Nasal cavity respiratory epithelium epithelial cell of viscerocranial mucosa (primary cell): Measurements from ENCODE around the gene STK31. TPM values are rescaled to one million over a fixed set of nuclear protein-coding genes. Genes with fewer than 3 reads are reported as not detected.

Experiments used
- total RNA-seq: library from RNA; depleted of rRNA; stranded (reverse); fragments of >200 nt; gene quantifications from 2 replicates; pipeline ENCODE4 v1.2.3, GENCODE V29; 2014

Gene STK31
- total RNA-seq: under 0.01 and 0.07 TPM in 2 replicates

GRCh38 chr7:23710000-23710399, at the start of gene STK31:
Gene STK31, plus strand, starts transcription at chr7:23710219. Its CDS starts 67 bp downstream, at chr7:23710286.

GRCh38 chr7:23679898-23680413, 30.1 kb upstream of the STK31 start, which contains the start of gene FAM221A:
Gene FAM221A, plus strand, starts transcription at chr7:23680199. Its CDS starts 20 bp downstream, at chr7:23680219.

Other genes with a start within 250 kb of the STK31 start
- 28.4 and 54.6 TPM in 2 replicates for gene IGF2BP3, start 239.7 kb upstream of the STK31 start, total RNA-seq
- 21.9 and 35.7 TPM in 2 replicates for gene TRA2A, start 178.2 kb upstream of the STK31 start, total RNA-seq
- 19.5 TPM in 2 replicates for gene CCDC126, start 112.8 kb upstream of the STK31 start, total RNA-seq
- 2.1 and 4.4 TPM in 2 replicates for gene FAM221A, start 30.0 kb upstream of the STK31 start, total RNA-seq